ENCODE measurements around the gene RASSF1. TPM values are rescaled to one million over a fixed set of nuclear protein-coding genes. Genes with fewer than 3 reads are reported as not detected.
"Not testable (repeated sequence)": the region's sequence is repeated elsewhere in the genome, so short reads cannot be mapped to it uniquely, and the experiment has no call there.

Gene RASSF1
- total RNA-seq, 2 donors from 2014 or later = 68.3 to 83.1 TPM

- H3K27ac Mint-ChIP-seq = peak within 1 kb of the TSS; percentile 87 to 94
- ATAC-seq = no peak
- no peaks in the 10 kb centered on the region for H3K9me3 Mint-ChIP-seq
- H3K36me3 Mint-ChIP-seq = no peaks in the 10 kb centered on the region
- no peak for DNase-seq (ENCODE audit: low spot score in 2 of 2)
These were observed 18.1 kb downstream of the RASSF1 start, which contains the start of gene HYAL2 for GRCh38 chr3:50322386-50323091. Gene HYAL2, minus strand, starts transcription at chr3:50322745. Its CDS starts 2,256 bp downstream, at chr3:50320489.

GRCh38 chr3:50322115-50322385 lies 18.6 kb downstream of the RASSF1 start:
- Mint-ChIP-seq H3K9me3 (no peaks in the 10 kb centered on the region), H3K36me3 (no peaks in the 10 kb centered on the region), H3K27ac (peak overlapping the region in 1 of 2 donors; percentile 87)
- no peak for DNase-seq (ENCODE audit: low spot score in 2 of 2)
- no peak for ATAC-seq

- Mint-ChIP-seq H3K27ac (peak overlapping the region; percentile 87 to 94), H3K9me3 (no peaks in the 10 kb centered on the region), H3K36me3 (no peaks in the 10 kb centered on the region)
- peak; percentile 86 to 91 for DNase-seq (ENCODE audit: low spot score in 2 of 2)
- peak; percentile 85 to 86 for ATAC-seq
These were observed 19.1 kb downstream of the RASSF1 start for GRCh38 chr3:50321336-50322114.

GRCh38 chr3:50320853-50321335 lies 19.7 kb downstream of the RASSF1 start:
- peak in 1 of 2 donors; percentile 70 for DNase-seq (ENCODE audit: low spot score in 2 of 2)
- Mint-ChIP-seq H3K9me3 (no peaks in the 10 kb centered on the region), H3K27ac (peak overlapping the region; percentile 87 to 90), H3K36me3 (no peaks in the 10 kb centered on the region)
- ATAC-seq = peak; percentile 72 to 73

- ATAC-seq (no peak), DNase-seq (ENCODE audit: low spot score in 2 of 2) (no peak)
- Mint-ChIP-seq H3K9me3 (no peaks in the 10 kb centered on the region), H3K36me3 (no peaks in the 10 kb centered on the region), H3K27ac (peak overlapping the region in 1 of 2 donors; percentile 76)
These were observed 20.6 kb downstream of the RASSF1 start for GRCh38 chr3:50319894-50320625.

- Mint-ChIP-seq H3K36me3 (no peaks in the 10 kb centered on the region), H3K27ac (no peak overlapping the region), H3K9me3 (no peaks in the 10 kb centered on the region)
- ATAC-seq (no peak), DNase-seq (ENCODE audit: low spot score in 2 of 2) (no peak)
These were observed 21.3 kb downstream of the RASSF1 start for GRCh38 chr3:50319181-50319893.

- Mint-ChIP-seq H3K27ac (no peak overlapping the region), H3K36me3 (no peaks in the 10 kb centered on the region), H3K9me3 (no peaks in the 10 kb centered on the region)
- ATAC-seq = no peak
- DNase-seq (ENCODE audit: low spot score in 2 of 2) = no peak
These were observed 22.0 kb downstream of the RASSF1 start for GRCh38 chr3:50318615-50319014.

- ATAC-seq = no peak
- H3K9me3 Mint-ChIP-seq = no peaks in the 10 kb centered on the region
- DNase-seq (ENCODE audit: low spot score in 2 of 2) = no peak
- no peak overlapping the region for H3K27ac Mint-ChIP-seq
- no peaks in the 10 kb centered on the region for H3K36me3 Mint-ChIP-seq
These were observed 22.5 kb downstream of the RASSF1 start for GRCh38 chr3:50318163-50318562.

- no peak for ATAC-seq
- Mint-ChIP-seq H3K9me3 (no peaks in the 10 kb centered on the region), H3K36me3 (no peaks in the 10 kb centered on the region), H3K27ac (peak overlapping the region in 1 of 2 donors; percentile 60)
- DNase-seq (ENCODE audit: low spot score in 2 of 2) = no peak
These were observed 23.3 kb downstream of the RASSF1 start for GRCh38 chr3:50317300-50317699.

- Mint-ChIP-seq H3K27ac (peak overlapping the region; percentile 19 to 60), H3K36me3 (no peaks in the 10 kb centered on the region), H3K9me3 (no peaks in the 10 kb centered on the region)
- ATAC-seq = no peak
- no peak for DNase-seq (ENCODE audit: low spot score in 2 of 2)
These were observed 23.9 kb downstream of the RASSF1 start for GRCh38 chr3:50316657-50317242.

- H3K27ac Mint-ChIP-seq = no peak overlapping the region
- DNase-seq (ENCODE audit: low spot score in 2 of 2) (no peak), ATAC-seq (no peak)
- H3K9me3 Mint-ChIP-seq = no peaks in the 10 kb centered on the region
- peaks cover 0 to under 1% of the 10 kb centered on the region in 2 donors for H3K36me3 Mint-ChIP-seq
These were observed 25.8 kb downstream of the RASSF1 start for GRCh38 chr3:50314816-50315215.

GRCh38 chr3:50314342-50314741 lies 26.3 kb downstream of the RASSF1 start:
- Mint-ChIP-seq H3K27ac (peak overlapping the region; percentile 15 to 26), H3K9me3 (no peaks in the 10 kb centered on the region), H3K36me3 (peaks cover 0 to 4% of the 10 kb centered on the region in 2 donors)
- DNase-seq (ENCODE audit: low spot score in 2 of 2) (no peak), ATAC-seq (no peak)

- not testable (repeated sequence) for ATAC-seq; DNase-seq (ENCODE audit: low spot score in 2 of 2); H3K9me3 Mint-ChIP-seq
These were observed 28.6 kb downstream of the RASSF1 start for GRCh38 chr3:50312041-50312440.

GRCh38 chr3:50304601-50305000 lies 36.0 kb downstream of the RASSF1 start:
- no peaks in the 10 kb centered on the region for H3K9me3 Mint-ChIP-seq
- no peak for DNase-seq (ENCODE audit: low spot score in 2 of 2)

More at GRCh38 chr3:50312041-50312440, 28.6 kb downstream of the RASSF1 start:
- H3K27ac Mint-ChIP-seq, H3K36me3 Mint-ChIP-seq: not testable (repeated sequence)

GRCh38 chr3:50303013-50303815 lies 37.4 kb downstream of the RASSF1 start, which contains the start of gene HYAL1:
Gene HYAL1, minus strand, starts transcription at chr3:50303574. Its CDS starts 618 bp downstream, at chr3:50302956.
- Mint-ChIP-seq H3K36me3 (peaks cover 0 to 4% of the 10 kb centered on the region in 2 donors), H3K27ac (no peak within 1 kb of the TSS), H3K9me3 (no peaks in the 10 kb centered on the region)
- DNase-seq (ENCODE audit: low spot score in 2 of 2) = no peak
- no peak for ATAC-seq

More at GRCh38 chr3:50304601-50305000, 36.0 kb downstream of the RASSF1 start:
- no peak overlapping the region for H3K27ac Mint-ChIP-seq
- H3K36me3 Mint-ChIP-seq = peaks cover 0 to 1% of the 10 kb centered on the region in 2 donors
- ATAC-seq = peak; percentile 11 to 54

Data from activated naive CD4-positive, alpha-beta T cell treated with anti-CD3 and anti-CD28 coated beads, Interleukin-2, amount 50 U/mL, for 72 hours (primary cell).